22Rv1 (cell line): ENCODE data around the gene DOCK3.

Source experiments
- CTCF ChIP-seq: fragments of 450-650 bp; IDR thresholded peaks from 2 replicates; pipeline ENCODE4 v1.5.1; 2017; ENCODE audit warnings: mild to moderate bottlenecking
- ZFX ChIP-seq: fragments of 450-650 bp; IDR thresholded peaks from 2 replicates; pipeline ENCODE4 v1.6.1; 2017; ENCODE audit warnings: antibody characterized with exemption, borderline replicate concordance

GRCh38 chr3:50671331-50671730 is 3.4 kb upstream of the DOCK3 start:
- TF ChIP-seq CTCF = no peak
- TF ChIP-seq ZFX = no peak
